Loucy (cell line): ENCODE data around the gene UTY.

Source experiments
- H2AFZ ChIP-seq: fragments of 200-600 bp; sonication (generic); 2 replicates; pipeline ENCODE4 v1.6.0; 2016; ENCODE audit warnings: antibody characterized with exemption, mild to moderate bottlenecking, low read length, moderate library complexity
- H3F3A ChIP-seq: fragments of 200-600 bp; 2 replicates; pipeline ENCODE4 v1.6.0; 2016; ENCODE audit warnings: antibody characterized with exemption, low read depth, mild to moderate bottlenecking
- H3K27me3 ChIP-seq: fragments of 200-600 bp; sonication (generic); 2 replicates; pipeline ENCODE4 v1.6.1; 2014; ENCODE audit warnings: low read length, mild to moderate bottlenecking; ENCODE audit not compliant: insufficient read depth, poor library complexity, severe bottlenecking
- H3K36me3 ChIP-seq: fragments of 200-600 bp; sonication (generic); 2 replicates; pipeline ENCODE4 v1.6.1; 2016; ENCODE audit warnings: low read length; ENCODE audit not compliant: insufficient read depth
- H3K4me1 ChIP-seq: fragments of 200-600 bp; sonication (generic); 2 replicates; pipeline ENCODE4 v1.5.1; 2014; ENCODE audit warnings: low read length, mild to moderate bottlenecking; ENCODE audit not compliant: insufficient read depth, poor library complexity, severe bottlenecking
- H3K4me2 ChIP-seq: fragments of 200-600 bp; sonication (generic); 2 replicates; pipeline ENCODE4 v1.6.0; 2014; ENCODE audit warnings: antibody characterized with exemption, low read length, low read depth, mild to moderate bottlenecking; ENCODE audit not compliant: poor library complexity, severe bottlenecking
- H3K4me3 ChIP-seq: fragments of 200-600 bp; sonication (generic); 2 replicates; pipeline ENCODE4 v1.5.1; 2014; ENCODE audit warnings: low read length, mild to moderate bottlenecking, mixed read lengths; ENCODE audit not compliant: poor library complexity, severe bottlenecking
- H3K79me2 ChIP-seq: fragments of 200-600 bp; sonication (generic); 2 replicates; pipeline ENCODE4 v1.6.1; 2014; ENCODE audit warnings: low read length; ENCODE audit not compliant: insufficient read depth
- H3K9ac ChIP-seq: fragments of 200-600 bp; sonication (generic); 2 replicates; pipeline ENCODE4 v1.6.0; 2014; ENCODE audit warnings: mild to moderate bottlenecking, low read depth, low read length, moderate library complexity; ENCODE audit not compliant: poor library complexity, severe bottlenecking
- H3K9me2 ChIP-seq: fragments of 200-600 bp; sonication (generic); replicated peaks from 2 replicates; pipeline ENCODE4 v1.6.1; 2016; ENCODE audit warnings: low read depth, low read length, mixed read lengths
- H3K9me3 ChIP-seq: fragments of 200-600 bp; sonication (generic); 2 replicates; pipeline ENCODE4 v1.6.1; 2014; ENCODE audit warnings: mild to moderate bottlenecking, antibody characterized with exemption, low read length, low read depth; ENCODE audit not compliant: insufficient read depth
- H4K20me1 ChIP-seq: fragments of 200-600 bp; sonication (generic); 2 replicates; pipeline ENCODE4 v1.6.0; 2014; ENCODE audit warnings: antibody characterized with exemption, low read length, mild to moderate bottlenecking; ENCODE audit not compliant: insufficient read depth, poor library complexity, severe bottlenecking
- CTCF ChIP-seq: fragments of 200-600 bp; sonication (generic); conservative IDR thresholded peaks from 2 replicates; pipeline ENCODE4 v1.5.1; 2014; ENCODE audit warnings: mild to moderate bottlenecking, antibody characterized with exemption, low read length
- EZH2phosphoT487 ChIP-seq: fragments of 200-600 bp; IDR thresholded peaks from 2 replicates; pipeline ENCODE4 v1.6.1; 2018; ENCODE audit warnings: antibody characterized with exemption, mild to moderate bottlenecking, moderate library complexity, borderline replicate concordance

UTY gene

GRCh38 chrY:13361656-13362636 lies 117.9 kb downstream of the UTY start:
- no peaks in the 10 kb centered on the region for H4K20me1 ChIP-seq
- TF ChIP-seq CTCF (no peak), EZH2phosphoT487 (no peak)
- no peaks in the 10 kb centered on the region for H3K4me1 ChIP-seq
- H2AFZ ChIP-seq = no peak overlapping the region
- no peak overlapping the region for H3K4me3 ChIP-seq
- H3F3A ChIP-seq = no peaks in the 10 kb centered on the region
- H3K4me2 ChIP-seq = no peak overlapping the region
- no peaks in the 10 kb centered on the region for H3K36me3 ChIP-seq
- H3K9me3 ChIP-seq = no peaks in the 10 kb centered on the region
- H3K27me3 ChIP-seq = no peaks in the 10 kb centered on the region
- H3K9ac ChIP-seq = no peak overlapping the region
- no peaks in the 10 kb centered on the region for H3K79me2 ChIP-seq
- H3K9me2 ChIP-seq = no peaks in the 10 kb centered on the region

GRCh38 chrY:13351443-13351842 lies 128.4 kb downstream of the UTY start:
- H2AFZ ChIP-seq = no peak overlapping the region
- H3K9me2 ChIP-seq = no peaks in the 10 kb centered on the region
- H3K27me3 ChIP-seq = no peaks in the 10 kb centered on the region
- no peaks in the 10 kb centered on the region for H3K4me1 ChIP-seq
- H4K20me1 ChIP-seq = no peaks in the 10 kb centered on the region
- H3K79me2 ChIP-seq = no peaks in the 10 kb centered on the region
- no peak overlapping the region for H3K4me2 ChIP-seq
- no peak overlapping the region for H3K4me3 ChIP-seq
- H3F3A ChIP-seq = no peaks in the 10 kb centered on the region
- H3K36me3 ChIP-seq = no peaks in the 10 kb centered on the region
- TF ChIP-seq EZH2phosphoT487 = no peak
- TF ChIP-seq CTCF = no peak
- no peak overlapping the region for H3K9ac ChIP-seq
- H3K9me3 ChIP-seq = no peaks in the 10 kb centered on the region

- H3F3A ChIP-seq = no peaks in the 10 kb centered on the region
- no peak overlapping the region for H3K4me3 ChIP-seq
- H3K9me2 ChIP-seq = no peaks in the 10 kb centered on the region
- no peak overlapping the region for H3K9ac ChIP-seq
- no peaks in the 10 kb centered on the region for H3K9me3 ChIP-seq
- no peak overlapping the region for H2AFZ ChIP-seq
- no peaks in the 10 kb centered on the region for H3K36me3 ChIP-seq
- TF ChIP-seq EZH2phosphoT487 (no peak), CTCF (no peak)
- H4K20me1 ChIP-seq = no peaks in the 10 kb centered on the region
- H3K27me3 ChIP-seq = no peaks in the 10 kb centered on the region
- no peaks in the 10 kb centered on the region for H3K4me1 ChIP-seq
- H3K79me2 ChIP-seq = no peaks in the 10 kb centered on the region
- no peak overlapping the region for H3K4me2 ChIP-seq
Measured at GRCh38 chrY:13347106-13347505, 132.7 kb downstream of the UTY start.
